Stimulated activated effector memory CD8-positive, alpha-beta T cell treated with anti-CD3 and anti-CD28 coated beads, Interleukin-12 subunit alpha, Interleukin-12 subunit beta, amount 100 ng/mL, for 72 hours (primary cell): ENCODE results near the gene SUOX.

Experiments used
- ATAC-seq: fragments of 150-1000 bp; cut with Tn5 transposase; 2 replicates; pipeline ENCODE4 v1.10.0; 2021
- DNase-seq, 2 donors: peaks; one replicate each; pipeline ENCODE4 v3.0.0; 2021 to 2022; ENCODE audit warnings: low spot score in 2 of 2
- H3K27ac Mint-ChIP-seq: one replicate; pipeline ENCODE4 v1.8.0; 2022; ENCODE audit warnings: mild to moderate bottlenecking, mixed read lengths
- H3K36me3 Mint-ChIP-seq: one replicate; pipeline ENCODE4 v1.8.0; 2022; ENCODE audit warnings: mild to moderate bottlenecking, mixed read lengths
- H3K4me1 Mint-ChIP-seq: one replicate; pipeline ENCODE4 v1.8.0; 2022; ENCODE audit warnings: mixed read lengths
- H3K4me3 Mint-ChIP-seq: one replicate; pipeline ENCODE4 v1.8.0; 2022; ENCODE audit warnings: mild to moderate bottlenecking, mixed read lengths
- H3K9me3 Mint-ChIP-seq: one replicate; pipeline ENCODE4 v1.8.0; 2022; ENCODE audit warnings: mixed read lengths

SUOX gene

GRCh38 chr12:55996715-55997534 is at the start of gene SUOX:
Gene SUOX, plus strand, starts transcription at chr12:55997276. Its CDS starts 4,946 bp downstream, at chr12:56002222.
- peak within 1 kb of the TSS; percentile 57 for H3K4me3 Mint-ChIP-seq
- H3K9me3 Mint-ChIP-seq: no peaks in the 10 kb centered on the region
- DNase-seq (peak in 1 of 2 donors; percentile 54), ATAC-seq (peak; percentile 69)
- peaks cover 15% of the 10 kb centered on the region for H3K4me1 Mint-ChIP-seq
- no peak within 1 kb of the TSS for H3K27ac Mint-ChIP-seq
- peaks cover 41% of the 10 kb centered on the region for H3K36me3 Mint-ChIP-seq

GRCh38 chr12:55955344-55955743 is 41.7 kb upstream of the SUOX start:
- H3K9me3 Mint-ChIP-seq: no peaks in the 10 kb centered on the region
- ATAC-seq (peak; percentile 12), DNase-seq (no peak)
- H3K27ac Mint-ChIP-seq: peak overlapping the region; percentile 68
- peaks cover 17% of the 10 kb centered on the region for H3K4me1 Mint-ChIP-seq
- peaks cover 56% of the 10 kb centered on the region for H3K36me3 Mint-ChIP-seq
- no peak overlapping the region for H3K4me3 Mint-ChIP-seq

- Mint-ChIP-seq H3K4me3 (no peak overlapping the region), H3K27ac (peak overlapping the region; percentile 68)
- no peak for DNase-seq
These were observed 41.1 kb upstream of the SUOX start for GRCh38 chr12:55955800-55956508.

GRCh38 chr12:55957106-55957859 is 39.8 kb upstream of the SUOX start:
- Mint-ChIP-seq H3K27ac (peak overlapping the region; percentile 85), H3K4me1 (peaks cover 17% of the 10 kb centered on the region), H3K4me3 (no peak overlapping the region), H3K9me3 (no peaks in the 10 kb centered on the region), H3K36me3 (peaks cover 37% of the 10 kb centered on the region)
- ATAC-seq: no peak
- no peak for DNase-seq

More at GRCh38 chr12:55955800-55956508, 41.1 kb upstream of the SUOX start:
- Mint-ChIP-seq H3K4me1 (peaks cover 17% of the 10 kb centered on the region), H3K36me3 (peaks cover 50% of the 10 kb centered on the region), H3K9me3 (no peaks in the 10 kb centered on the region)
- peak; percentile 74 for ATAC-seq

GRCh38 chr12:55963760-55964159 is 33.3 kb upstream of the SUOX start:
- Mint-ChIP-seq H3K4me3 (no peak overlapping the region), H3K27ac (no peak overlapping the region), H3K4me1 (peaks cover 30% of the 10 kb centered on the region), H3K9me3 (no peaks in the 10 kb centered on the region), H3K36me3 (peaks cover 10% of the 10 kb centered on the region)
- DNase-seq: no peak
- no peak for ATAC-seq

- no peak for ATAC-seq
- Mint-ChIP-seq H3K4me3 (no peak overlapping the region), H3K27ac (peak overlapping the region; percentile 97)
These were observed 31.8 kb upstream of the SUOX start for GRCh38 chr12:55965240-55965639.

GRCh38 chr12:55965941-55966407 is 31.1 kb upstream of the SUOX start, which contains the start of gene PMEL:
Gene PMEL, minus strand, starts transcription at chr12:55966042. Its CDS starts 31 bp downstream, at chr12:55966011.
- peaks cover 30% of the 10 kb centered on the region for H3K4me1 Mint-ChIP-seq
- DNase-seq (no peak), ATAC-seq (no peak)
- peaks cover 10% of the 10 kb centered on the region for H3K36me3 Mint-ChIP-seq
- H3K9me3 Mint-ChIP-seq: no peaks in the 10 kb centered on the region
- peak within 1 kb of the TSS; percentile 97 for H3K27ac Mint-ChIP-seq
- H3K4me3 Mint-ChIP-seq: peak within 1 kb of the TSS; percentile 99

More at GRCh38 chr12:55965240-55965639, 31.8 kb upstream of the SUOX start:
- DNase-seq: no peak
- Mint-ChIP-seq H3K9me3 (no peaks in the 10 kb centered on the region), H3K4me1 (peaks cover 30% of the 10 kb centered on the region), H3K36me3 (peaks cover 10% of the 10 kb centered on the region)

- no peaks in the 10 kb centered on the region for H3K9me3 Mint-ChIP-seq
These were observed 30.4 kb upstream of the SUOX start, which contains the start of gene CDK2 for GRCh38 chr12:55966408-55967281. Gene CDK2, plus strand, starts transcription at chr12:55966830. Its CDS starts 179 bp downstream, at chr12:55967009.

GRCh38 chr12:55969356-55969755 is 27.7 kb upstream of the SUOX start:
- no peak overlapping the region for H3K4me3 Mint-ChIP-seq
- ATAC-seq: no peak
- no peak for DNase-seq
- H3K9me3 Mint-ChIP-seq: no peaks in the 10 kb centered on the region
- H3K36me3 Mint-ChIP-seq: peaks cover 10% of the 10 kb centered on the region
- peak overlapping the region; percentile 97 for H3K27ac Mint-ChIP-seq
- H3K4me1 Mint-ChIP-seq: peaks cover 30% of the 10 kb centered on the region

More at GRCh38 chr12:55966408-55967281, 30.4 kb upstream of the SUOX start, which contains the start of gene CDK2:
- DNase-seq (peak; percentile 86 to 96), ATAC-seq (peak; percentile 94)
- peaks cover 10% of the 10 kb centered on the region for H3K36me3 Mint-ChIP-seq
- H3K4me3 Mint-ChIP-seq: peak within 1 kb of the TSS; percentile 99
- H3K4me1 Mint-ChIP-seq: peaks cover 30% of the 10 kb centered on the region
- H3K27ac Mint-ChIP-seq: peak within 1 kb of the TSS; percentile 97

GRCh38 chr12:55970775-55971174 is 26.3 kb upstream of the SUOX start:
- Mint-ChIP-seq H3K36me3 (peaks cover 10% of the 10 kb centered on the region), H3K9me3 (no peaks in the 10 kb centered on the region), H3K4me1 (peaks cover 26% of the 10 kb centered on the region), H3K4me3 (no peak overlapping the region), H3K27ac (peak overlapping the region; percentile 34)
- ATAC-seq: no peak
- DNase-seq: no peak

- no peak for DNase-seq
- peaks cover 22% of the 10 kb centered on the region for H3K4me1 Mint-ChIP-seq
- H3K36me3 Mint-ChIP-seq: peaks cover 2% of the 10 kb centered on the region
- no peak overlapping the region for H3K4me3 Mint-ChIP-seq
- no peaks in the 10 kb centered on the region for H3K9me3 Mint-ChIP-seq
- no peak for ATAC-seq
- no peak overlapping the region for H3K27ac Mint-ChIP-seq
These were observed 25.0 kb upstream of the SUOX start for GRCh38 chr12:55972042-55972441.

- Mint-ChIP-seq H3K4me3 (no peak overlapping the region), H3K4me1 (peaks cover 22% of the 10 kb centered on the region), H3K27ac (no peak overlapping the region), H3K9me3 (no peaks in the 10 kb centered on the region), H3K36me3 (no peaks in the 10 kb centered on the region)
- ATAC-seq (no peak), DNase-seq (no peak)
These were observed 24.6 kb upstream of the SUOX start for GRCh38 chr12:55972456-55972855.

GRCh38 chr12:55972911-55973598 is 24.0 kb upstream of the SUOX start:
- no peak for DNase-seq
- ATAC-seq: no peak
- H3K4me1 Mint-ChIP-seq: peaks cover 22% of the 10 kb centered on the region
- no peaks in the 10 kb centered on the region for H3K9me3 Mint-ChIP-seq
- no peaks in the 10 kb centered on the region for H3K36me3 Mint-ChIP-seq
- no peak overlapping the region for H3K27ac Mint-ChIP-seq
- H3K4me3 Mint-ChIP-seq: no peak overlapping the region
